ENCODE measurements around the gene PCDHGC3. TPM values are rescaled to one million over a fixed set of nuclear protein-coding genes. Genes with fewer than 3 reads are reported as not detected.

Gene PCDHGC3
- total RNA-seq, 1 experiment from 2014 or later = 29.1 TPM

DNA sequence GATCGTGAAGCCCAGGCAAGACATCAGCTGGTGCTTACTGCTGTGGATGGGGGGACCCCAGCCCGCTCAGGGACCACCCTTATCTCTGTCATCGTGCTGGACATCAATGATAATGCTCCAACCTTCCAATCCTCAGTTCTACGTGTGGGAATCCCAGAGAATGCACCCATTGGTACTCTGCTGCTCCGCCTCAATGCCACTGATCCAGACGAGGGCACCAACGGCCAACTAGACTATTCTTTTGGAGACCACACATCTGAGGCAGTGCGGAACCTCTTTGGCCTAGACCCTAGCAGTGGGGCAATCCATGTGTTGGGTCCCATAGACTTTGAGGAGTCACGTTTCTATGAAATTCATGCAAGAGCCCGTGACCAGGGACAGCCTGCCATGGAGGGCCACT, 14.1 kb downstream of the PCDHGC3 start (continued):
- TF ChIP-seq, protein P1, sequence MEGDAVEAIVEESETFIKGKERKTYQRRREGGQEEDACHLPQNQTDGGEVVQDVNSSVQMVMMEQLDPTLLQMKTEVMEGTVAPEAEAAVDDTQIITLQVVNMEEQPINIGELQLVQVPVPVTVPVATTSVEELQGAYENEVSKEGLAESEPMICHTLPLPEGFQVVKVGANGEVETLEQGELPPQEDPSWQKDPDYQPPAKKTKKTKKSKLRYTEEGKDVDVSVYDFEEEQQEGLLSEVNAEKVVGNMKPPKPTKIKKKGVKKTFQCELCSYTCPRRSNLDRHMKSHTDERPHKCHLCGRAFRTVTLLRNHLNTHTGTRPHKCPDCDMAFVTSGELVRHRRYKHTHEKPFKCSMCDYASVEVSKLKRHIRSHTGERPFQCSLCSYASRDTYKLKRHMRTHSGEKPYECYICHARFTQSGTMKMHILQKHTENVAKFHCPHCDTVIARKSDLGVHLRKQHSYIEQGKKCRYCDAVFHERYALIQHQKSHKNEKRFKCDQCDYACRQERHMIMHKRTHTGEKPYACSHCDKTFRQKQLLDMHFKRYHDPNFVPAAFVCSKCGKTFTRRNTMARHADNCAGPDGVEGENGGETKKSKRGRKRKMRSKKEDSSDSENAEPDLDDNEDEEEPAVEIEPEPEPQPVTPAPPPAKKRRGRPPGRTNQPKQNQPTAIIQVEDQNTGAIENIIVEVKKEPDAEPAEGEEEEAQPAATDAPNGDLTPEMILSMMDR (IDR thresholded peaks at IDR 0.05) = no peak
- TF ChIP-seq, protein P2, sequence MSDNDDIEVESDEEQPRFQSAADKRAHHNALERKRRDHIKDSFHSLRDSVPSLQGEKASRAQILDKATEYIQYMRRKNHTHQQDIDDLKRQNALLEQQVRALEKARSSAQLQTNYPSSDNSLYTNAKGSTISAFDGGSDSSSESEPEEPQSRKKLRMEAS (CRISPR knock-in tag; IDR thresholded peaks at IDR 0.05) = no peak
- TF ChIP-seq CBFB (CRISPR knock-in tag; IDR thresholded peaks at IDR 0.05; ENCODE audit: low read depth) (no peak), TP53 (CRISPR knock-in tag; IDR thresholded peaks at IDR 0.05) (no peak)
- TF ChIP-seq, protein P3, sequence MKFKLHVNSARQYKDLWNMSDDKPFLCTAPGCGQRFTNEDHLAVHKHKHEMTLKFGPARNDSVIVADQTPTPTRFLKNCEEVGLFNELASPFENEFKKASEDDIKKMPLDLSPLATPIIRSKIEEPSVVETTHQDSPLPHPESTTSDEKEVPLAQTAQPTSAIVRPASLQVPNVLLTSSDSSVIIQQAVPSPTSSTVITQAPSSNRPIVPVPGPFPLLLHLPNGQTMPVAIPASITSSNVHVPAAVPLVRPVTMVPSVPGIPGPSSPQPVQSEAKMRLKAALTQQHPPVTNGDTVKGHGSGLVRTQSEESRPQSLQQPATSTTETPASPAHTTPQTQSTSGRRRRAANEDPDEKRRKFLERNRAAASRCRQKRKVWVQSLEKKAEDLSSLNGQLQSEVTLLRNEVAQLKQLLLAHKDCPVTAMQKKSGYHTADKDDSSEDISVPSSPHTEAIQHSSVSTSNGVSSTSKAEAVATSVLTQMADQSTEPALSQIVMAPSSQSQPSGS (CRISPR knock-in tag; IDR thresholded peaks at IDR 0.05; ENCODE audit: borderline replicate concordance, low read depth) = no peak

DNA sequence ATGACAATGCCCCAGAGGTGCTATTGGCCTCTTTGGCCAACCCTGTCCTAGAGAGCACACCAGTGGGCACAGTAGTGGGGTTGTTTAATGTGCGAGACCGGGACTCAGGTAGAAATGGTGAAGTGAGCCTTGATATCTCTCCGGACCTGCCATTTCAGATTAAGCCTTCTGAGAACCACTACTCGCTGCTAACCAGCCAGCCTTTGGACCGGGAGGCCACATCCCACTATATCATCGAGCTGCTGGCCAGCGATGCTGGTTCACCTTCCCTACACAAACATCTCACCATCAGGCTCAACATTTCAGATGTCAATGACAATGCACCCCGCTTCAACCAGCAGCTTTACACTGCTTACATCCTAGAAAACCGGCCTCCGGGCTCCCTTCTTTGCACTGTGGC, 14.5 kb downstream of the PCDHGC3 start:
- ChIA-PET POLR2A (no interaction called here), CTCF (interaction anchor here (4.1 kb wide), 1 partner anchor 12 kb away, joined by 36 read pairs; no protein-coding TSS in a partner anchor)

More for the DNA sequence above, 14.5 kb downstream of the PCDHGC3 start:
- Mint-ChIP-seq H3K36me3 (peaks cover 16% of the 10 kb centered on the region), H3K27ac (no peak overlapping the region), H3K4me1 (peaks cover 54% of the 10 kb centered on the region), H3K9me3 (no peaks in the 10 kb centered on the region), H3K4me3 (no peak overlapping the region), H3K27me3 (ENCODE audit: low read depth) (peaks cover 73% of the 10 kb centered on the region)
- TF ChIP-seq JAZF1 (CRISPR knock-in tag; IDR thresholded peaks at IDR 0.05) (no peak), ZNF396 (CRISPR knock-in tag; IDR thresholded peaks at IDR 0.05; ENCODE audit: borderline replicate concordance) (no peak), EMX1 (CRISPR knock-in tag; IDR thresholded peaks at IDR 0.05) (no peak), HMGA2 (CRISPR knock-in tag; IDR thresholded peaks at IDR 0.05) (no peak), TCF7 (CRISPR knock-in tag; IDR thresholded peaks at IDR 0.05; ENCODE audit: low read depth) (no peak)
- TF ChIP-seq, protein P4, sequence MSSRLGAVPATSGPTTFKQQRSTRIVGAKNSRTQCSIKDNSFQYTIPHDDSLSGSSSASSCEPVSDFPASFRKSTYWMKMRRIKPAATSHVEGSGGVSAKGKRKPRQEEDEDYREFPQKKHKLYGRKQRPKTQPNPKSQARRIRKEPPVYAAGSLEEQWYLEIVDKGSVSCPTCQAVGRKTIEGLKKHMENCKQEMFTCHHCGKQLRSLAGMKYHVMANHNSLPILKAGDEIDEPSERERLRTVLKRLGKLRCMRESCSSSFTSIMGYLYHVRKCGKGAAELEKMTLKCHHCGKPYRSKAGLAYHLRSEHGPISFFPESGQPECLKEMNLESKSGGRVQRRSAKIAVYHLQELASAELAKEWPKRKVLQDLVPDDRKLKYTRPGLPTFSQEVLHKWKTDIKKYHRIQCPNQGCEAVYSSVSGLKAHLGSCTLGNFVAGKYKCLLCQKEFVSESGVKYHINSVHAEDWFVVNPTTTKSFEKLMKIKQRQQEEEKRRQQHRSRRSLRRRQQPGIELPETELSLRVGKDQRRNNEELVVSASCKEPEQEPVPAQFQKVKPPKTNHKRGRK (CRISPR knock-in tag; IDR thresholded peaks at IDR 0.05; ENCODE audit: borderline replicate concordance) = no peak
- TF ChIP-seq, protein P5, sequence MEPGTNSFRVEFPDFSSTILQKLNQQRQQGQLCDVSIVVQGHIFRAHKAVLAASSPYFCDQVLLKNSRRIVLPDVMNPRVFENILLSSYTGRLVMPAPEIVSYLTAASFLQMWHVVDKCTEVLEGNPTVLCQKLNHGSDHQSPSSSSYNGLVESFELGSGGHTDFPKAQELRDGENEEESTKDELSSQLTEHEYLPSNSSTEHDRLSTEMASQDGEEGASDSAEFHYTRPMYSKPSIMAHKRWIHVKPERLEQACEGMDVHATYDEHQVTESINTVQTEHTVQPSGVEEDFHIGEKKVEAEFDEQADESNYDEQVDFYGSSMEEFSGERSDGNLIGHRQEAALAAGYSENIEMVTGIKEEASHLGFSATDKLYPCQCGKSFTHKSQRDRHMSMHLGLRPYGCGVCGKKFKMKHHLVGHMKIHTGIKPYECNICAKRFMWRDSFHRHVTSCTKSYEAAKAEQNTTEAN (CRISPR knock-in tag; IDR thresholded peaks at IDR 0.05) = no peak
- TF ChIP-seq, protein P6, sequence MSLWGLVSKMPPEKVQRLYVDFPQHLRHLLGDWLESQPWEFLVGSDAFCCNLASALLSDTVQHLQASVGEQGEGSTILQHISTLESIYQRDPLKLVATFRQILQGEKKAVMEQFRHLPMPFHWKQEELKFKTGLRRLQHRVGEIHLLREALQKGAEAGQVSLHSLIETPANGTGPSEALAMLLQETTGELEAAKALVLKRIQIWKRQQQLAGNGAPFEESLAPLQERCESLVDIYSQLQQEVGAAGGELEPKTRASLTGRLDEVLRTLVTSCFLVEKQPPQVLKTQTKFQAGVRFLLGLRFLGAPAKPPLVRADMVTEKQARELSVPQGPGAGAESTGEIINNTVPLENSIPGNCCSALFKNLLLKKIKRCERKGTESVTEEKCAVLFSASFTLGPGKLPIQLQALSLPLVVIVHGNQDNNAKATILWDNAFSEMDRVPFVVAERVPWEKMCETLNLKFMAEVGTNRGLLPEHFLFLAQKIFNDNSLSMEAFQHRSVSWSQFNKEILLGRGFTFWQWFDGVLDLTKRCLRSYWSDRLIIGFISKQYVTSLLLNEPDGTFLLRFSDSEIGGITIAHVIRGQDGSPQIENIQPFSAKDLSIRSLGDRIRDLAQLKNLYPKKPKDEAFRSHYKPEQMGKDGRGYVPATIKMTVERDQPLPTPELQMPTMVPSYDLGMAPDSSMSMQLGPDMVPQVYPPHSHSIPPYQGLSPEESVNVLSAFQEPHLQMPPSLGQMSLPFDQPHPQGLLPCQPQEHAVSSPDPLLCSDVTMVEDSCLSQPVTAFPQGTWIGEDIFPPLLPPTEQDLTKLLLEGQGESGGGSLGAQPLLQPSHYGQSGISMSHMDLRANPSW (CRISPR knock-in tag; conservative IDR thresholded peaks at IDR 0.05; ENCODE audit: low read depth) = no peak
- TF ChIP-seq, protein P7, sequence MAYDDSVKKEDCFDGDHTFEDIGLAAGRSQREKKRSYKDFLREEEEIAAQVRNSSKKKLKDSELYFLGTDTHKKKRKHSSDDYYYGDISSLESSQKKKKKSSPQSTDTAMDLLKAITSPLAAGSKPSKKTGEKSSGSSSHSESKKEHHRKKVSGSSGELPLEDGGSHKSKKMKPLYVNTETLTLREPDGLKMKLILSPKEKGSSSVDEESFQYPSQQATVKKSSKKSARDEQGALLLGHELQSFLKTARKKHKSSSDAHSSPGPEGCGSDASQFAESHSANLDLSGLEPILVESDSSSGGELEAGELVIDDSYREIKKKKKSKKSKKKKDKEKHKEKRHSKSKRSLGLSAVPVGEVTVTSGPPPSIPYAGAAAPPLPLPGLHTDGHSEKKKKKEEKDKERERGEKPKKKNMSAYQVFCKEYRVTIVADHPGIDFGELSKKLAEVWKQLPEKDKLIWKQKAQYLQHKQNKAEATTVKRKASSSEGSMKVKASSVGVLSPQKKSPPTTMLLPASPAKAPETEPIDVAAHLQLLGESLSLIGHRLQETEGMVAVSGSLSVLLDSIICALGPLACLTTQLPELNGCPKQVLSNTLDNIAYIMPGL (CRISPR knock-in tag; IDR thresholded peaks at IDR 0.05) = no peak
- DNase-seq (ENCODE audit: low spot score) (no peak), ATAC-seq (no peak)

Data from WTC11 (cell line).